OCI-LY1 (cell line): Measurements from ENCODE around the gene CAB39.

Source experiments
- H2AFZ ChIP-seq: fragments of 200-600 bp; sonication (generic), shearing (Covaris generic); 2 replicates; pipeline ENCODE4 v1.6.0; 2014; ENCODE audit warnings: antibody characterized with exemption, mild to moderate bottlenecking, low read length
- H3F3A ChIP-seq: fragments of 200-600 bp; sonication (generic), shearing (Covaris generic); 2 replicates; pipeline ENCODE4 v1.6.0; 2014; ENCODE audit warnings: mild to moderate bottlenecking, antibody characterized with exemption, low read length, moderate library complexity; ENCODE audit not compliant: insufficient read depth
- H3K27ac ChIP-seq: fragments of 200-600 bp; sonication (generic); 2 replicates; pipeline ENCODE4 v1.5.1; 2014; ENCODE audit warnings: low read length, mixed run types, mild to moderate bottlenecking, low read depth; ENCODE audit not compliant: poor library complexity, severe bottlenecking
- H3K27me3 ChIP-seq: fragments of 200-600 bp; sonication (generic); 2 replicates; pipeline ENCODE4 v1.6.0; 2014; ENCODE audit warnings: antibody characterized with exemption, mild to moderate bottlenecking, low read length, moderate library complexity; ENCODE audit not compliant: insufficient read depth
- H3K36me3 ChIP-seq: fragments of 200-600 bp; sonication (generic); 2 replicates; pipeline ENCODE4 v1.6.1; 2014; ENCODE audit warnings: mild to moderate bottlenecking, antibody characterized with exemption, low read length, moderate library complexity, mixed read lengths; ENCODE audit not compliant: insufficient read depth
- H3K4me1 ChIP-seq: fragments of 200-600 bp; sonication (generic); 2 replicates; pipeline ENCODE4 v1.5.1; 2014; ENCODE audit warnings: mild to moderate bottlenecking, low read length, moderate library complexity; ENCODE audit not compliant: insufficient read depth, severe bottlenecking
- H3K4me2 ChIP-seq: fragments of 200-600 bp; sonication (generic), shearing (Covaris generic); 2 replicates; pipeline ENCODE4 v1.6.1; 2014; ENCODE audit warnings: low read length
- H3K4me3 ChIP-seq: fragments of 200-600 bp; sonication (generic); 2 replicates; pipeline ENCODE4 v1.5.1; 2014; ENCODE audit warnings: low read length, low read depth, mild to moderate bottlenecking, mixed read lengths; ENCODE audit not compliant: poor library complexity, severe bottlenecking
- H3K79me2 ChIP-seq: fragments of 200-600 bp; shearing (Covaris generic); 2 replicates; pipeline ENCODE4 v1.6.1; 2016; ENCODE audit warnings: mixed run types, low read length, mixed read lengths; ENCODE audit not compliant: insufficient read depth
- H3K9ac ChIP-seq: fragments of 200-600 bp; sonication (generic), shearing (Covaris generic); 2 replicates; pipeline ENCODE4 v1.6.1; 2014; ENCODE audit warnings: mild to moderate bottlenecking, low read length, mixed read lengths
- H3K9me2 ChIP-seq: fragments of 200-600 bp; sonication (generic), shearing (Covaris generic); 2 replicates; pipeline ENCODE4 v1.6.1; 2014; ENCODE audit warnings: low read depth, mild to moderate bottlenecking, low read length, mixed read lengths
- H3K9me3 ChIP-seq: fragments of 200-600 bp; shearing (Covaris generic); 2 replicates; pipeline ENCODE4 v1.6.1; 2014; ENCODE audit warnings: low read length, mixed read lengths
- H4K20me1 ChIP-seq: fragments of 200-600 bp; sonication (generic), shearing (Covaris generic); 2 replicates; pipeline ENCODE4 v1.6.0; 2016; ENCODE audit warnings: mild to moderate bottlenecking, low read length; ENCODE audit not compliant: insufficient read depth
- EZH2 ChIP-seq: fragments of 200-600 bp; sonication (generic), shearing (Covaris generic); IDR thresholded peaks from 2 replicates; pipeline ENCODE4 v1.8.0; 2017; ENCODE audit warnings: borderline replicate concordance, mixed run types, mild to moderate bottlenecking, antibody characterized with exemption, low read length, moderate library complexity, mixed read lengths
- TF ChIP-seq, protein P1 (sequence below): fragments of 200-600 bp; sonication (generic), shearing (Covaris generic); IDR thresholded peaks from 2 replicates; pipeline ENCODE4 v1.5.1; 2017; ENCODE audit warnings: mild to moderate bottlenecking, antibody characterized with exemption, low read length, moderate library complexity, mixed read lengths

Gene CAB39

DNA sequence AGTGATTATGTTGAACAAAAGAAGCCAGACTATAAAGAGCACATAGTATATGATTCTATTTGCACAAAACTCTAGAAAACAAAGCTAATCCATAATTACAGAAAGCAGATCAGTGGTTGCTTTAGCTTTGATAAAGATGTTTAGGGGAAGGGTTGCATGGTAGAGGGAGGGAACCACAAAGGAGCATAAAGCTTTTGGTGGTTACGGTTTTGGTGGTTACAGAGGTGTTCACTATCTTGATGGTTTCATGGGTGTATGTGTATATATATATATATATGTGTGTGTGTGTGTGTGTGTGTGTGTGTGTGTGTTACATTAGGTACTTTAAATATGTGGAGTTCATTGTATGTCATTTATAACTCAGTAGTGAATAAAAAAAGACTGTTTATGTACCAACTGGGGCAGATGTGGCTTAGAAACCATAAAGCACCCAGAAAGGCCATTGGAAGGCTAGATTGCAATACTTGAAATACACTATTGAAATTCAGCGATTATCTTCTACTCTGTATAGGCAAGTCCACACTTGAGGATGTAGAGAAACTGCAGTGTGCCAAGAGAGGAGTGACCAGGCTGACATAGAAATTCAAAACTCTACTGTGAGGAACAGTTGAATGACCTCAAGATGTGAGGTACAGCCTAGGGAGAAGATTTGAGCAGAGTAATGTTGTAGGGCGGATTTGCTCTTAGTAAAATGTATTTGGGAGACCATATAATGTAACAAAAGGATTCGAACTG lies 60.6 kb downstream of the CAB39 start:
- Histone ChIP-seq H3F3A (no peaks in the 10 kb centered on the region), H3K4me1 (no peaks in the 10 kb centered on the region), H3K4me3 (no peak overlapping the region), H3K79me2 (peaks cover 9% of the 10 kb centered on the region; the same call in 1 of the 2 replicates), H3K9me3 (no peaks in the 10 kb centered on the region), H3K4me2 (no peak overlapping the region), H3K27ac (no peak overlapping the region), H4K20me1 (no peaks in the 10 kb centered on the region), H3K27me3 (no peaks in the 10 kb centered on the region), H2AFZ (no peak overlapping the region), H3K36me3 (peaks cover 62% of the 10 kb centered on the region), H3K9ac (no peak overlapping the region), H3K9me2 (no peaks in the 10 kb centered on the region)
- TF ChIP-seq, protein P1, sequence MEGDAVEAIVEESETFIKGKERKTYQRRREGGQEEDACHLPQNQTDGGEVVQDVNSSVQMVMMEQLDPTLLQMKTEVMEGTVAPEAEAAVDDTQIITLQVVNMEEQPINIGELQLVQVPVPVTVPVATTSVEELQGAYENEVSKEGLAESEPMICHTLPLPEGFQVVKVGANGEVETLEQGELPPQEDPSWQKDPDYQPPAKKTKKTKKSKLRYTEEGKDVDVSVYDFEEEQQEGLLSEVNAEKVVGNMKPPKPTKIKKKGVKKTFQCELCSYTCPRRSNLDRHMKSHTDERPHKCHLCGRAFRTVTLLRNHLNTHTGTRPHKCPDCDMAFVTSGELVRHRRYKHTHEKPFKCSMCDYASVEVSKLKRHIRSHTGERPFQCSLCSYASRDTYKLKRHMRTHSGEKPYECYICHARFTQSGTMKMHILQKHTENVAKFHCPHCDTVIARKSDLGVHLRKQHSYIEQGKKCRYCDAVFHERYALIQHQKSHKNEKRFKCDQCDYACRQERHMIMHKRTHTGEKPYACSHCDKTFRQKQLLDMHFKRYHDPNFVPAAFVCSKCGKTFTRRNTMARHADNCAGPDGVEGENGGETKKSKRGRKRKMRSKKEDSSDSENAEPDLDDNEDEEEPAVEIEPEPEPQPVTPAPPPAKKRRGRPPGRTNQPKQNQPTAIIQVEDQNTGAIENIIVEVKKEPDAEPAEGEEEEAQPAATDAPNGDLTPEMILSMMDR, result no peak
- TF ChIP-seq EZH2, result no peak

DNA sequence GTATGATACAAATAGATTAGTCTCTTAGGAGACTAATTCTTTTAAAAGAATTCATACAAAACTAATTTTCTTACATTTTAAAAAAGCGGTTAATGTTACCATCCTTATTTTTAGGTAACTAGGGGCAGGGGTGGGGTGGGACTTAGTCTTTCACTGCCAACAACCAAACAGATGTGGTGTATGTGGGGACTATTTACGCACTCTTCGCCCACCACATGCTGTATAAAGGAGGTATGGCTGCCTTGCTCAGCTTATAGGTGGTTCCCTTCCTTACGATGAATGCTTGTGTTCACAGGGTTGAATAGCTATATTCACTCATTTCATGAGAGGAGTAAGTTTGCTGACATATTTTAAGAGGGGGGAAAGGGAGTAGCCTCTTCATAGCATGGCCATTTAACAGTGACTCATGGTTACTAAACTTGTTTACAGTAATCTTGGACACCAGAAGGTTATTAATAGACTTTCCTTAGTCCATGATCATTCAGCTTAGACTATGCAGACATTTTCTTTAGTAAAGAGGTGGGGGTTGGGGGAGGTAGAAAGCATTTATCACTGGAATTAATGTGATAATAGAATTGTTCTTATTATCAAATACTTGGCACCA lies 61.8 kb downstream of the CAB39 start:
- Histone ChIP-seq H3K9ac (no peak overlapping the region), H3K79me2 (peaks cover 9% of the 10 kb centered on the region; the same call in 1 of the 2 replicates), H3K27ac (no peak overlapping the region)

DNA sequence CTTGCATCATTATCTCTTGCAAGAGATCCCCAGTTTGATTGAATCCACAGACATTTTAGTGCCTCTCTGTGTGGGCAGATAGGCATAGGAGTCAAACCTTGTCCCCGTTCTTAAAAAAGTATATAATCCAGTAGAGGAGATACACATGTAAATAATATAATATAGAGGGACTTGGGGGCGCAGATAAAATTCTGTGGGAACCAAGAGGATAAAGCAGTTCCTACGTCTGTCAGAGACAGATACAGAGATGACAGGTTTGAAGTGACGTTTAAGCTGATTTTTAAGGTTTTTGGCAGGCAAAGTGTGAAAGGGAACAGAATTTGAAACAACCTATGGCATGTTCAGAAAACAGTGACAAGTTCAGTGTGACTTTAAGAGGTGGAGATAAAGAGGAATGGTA lies 63.1 kb downstream of the CAB39 start:
- Histone ChIP-seq H2AFZ (no peak overlapping the region), H3F3A (no peaks in the 10 kb centered on the region), H3K27ac (no peak overlapping the region), H3K27me3 (no peaks in the 10 kb centered on the region), H3K4me1 (no peaks in the 10 kb centered on the region), H3K9ac (no peak overlapping the region), H3K79me2 (peaks cover 9% of the 10 kb centered on the region; the same call in 1 of the 2 replicates), H4K20me1 (no peaks in the 10 kb centered on the region), H3K36me3 (peaks cover 61% of the 10 kb centered on the region), H3K4me2 (no peak overlapping the region), H3K4me3 (no peak overlapping the region), H3K9me3 (no peaks in the 10 kb centered on the region), H3K9me2 (no peaks in the 10 kb centered on the region)
- TF ChIP-seq, protein P1, result no peak
- TF ChIP-seq EZH2, result no peak

More for the DNA sequence above, 61.8 kb downstream of the CAB39 start:
- no peak overlapping the region for H3K4me2 ChIP-seq
- TF ChIP-seq, protein P1, result no peak
- no peak for TF ChIP-seq EZH2
- no peaks in the 10 kb centered on the region for H3K9me2 ChIP-seq
- H3F3A ChIP-seq, result no peaks in the 10 kb centered on the region
- no peaks in the 10 kb centered on the region for H3K9me3 ChIP-seq
- no peaks in the 10 kb centered on the region for H4K20me1 ChIP-seq
- H3K4me3 ChIP-seq, result no peak overlapping the region
- H3K36me3 ChIP-seq, result peaks cover 58% of the 10 kb centered on the region
- H3K27me3 ChIP-seq, result no peaks in the 10 kb centered on the region
- H3K4me1 ChIP-seq, result no peaks in the 10 kb centered on the region
- no peak overlapping the region for H2AFZ ChIP-seq
